Measurements from ENCODE around the gene NECAB3. TPM values are rescaled to one million over a fixed set of nuclear protein-coding genes. Genes with fewer than 3 reads are reported as not detected.

NECAB3 gene
- total RNA-seq, 1 donor from 2014 or later: 19.5 TPM

GRCh38 chr20:33627577-33628216, 46.5 kb downstream of the NECAB3 start:
- no peak overlapping the region for H3K4me2 ChIP-seq (ENCODE audit: low read length)
- Mint-ChIP-seq H3K27me3 (ENCODE audit: low read depth, unreplicated experiment) (no peaks in the 10 kb centered on the region), H3K9me3 (ENCODE audit: unreplicated experiment) (no peaks in the 10 kb centered on the region), H3K4me1 (ENCODE audit: low read depth, unreplicated experiment) (peaks cover 7% of the 10 kb centered on the region), H3K36me3 (ENCODE audit: low read depth, unreplicated experiment) (peaks cover 40% of the 10 kb centered on the region), H3K4me3 (ENCODE audit: unreplicated experiment) (no peak overlapping the region), H3K27ac (ENCODE audit: unreplicated experiment) (no peak overlapping the region)
- H2AFZ ChIP-seq (ENCODE audit: low read depth, low read length): no peak overlapping the region
- no peaks in the 10 kb centered on the region for H3K9me3 ChIP-seq (ENCODE audit: insufficient read depth, low read depth, low read length)
- H3K4me3 ChIP-seq (ENCODE audit: insufficient read depth, low read depth, low read length): no peak overlapping the region
- H3K27ac ChIP-seq (ENCODE audit: low read depth, low read length): no peak overlapping the region
- H4K20me1 ChIP-seq (ENCODE audit: insufficient read depth, low read length): no peaks in the 10 kb centered on the region
- no peak for TF ChIP-seq EZH2 (IDR thresholded peaks at IDR 0.05; ENCODE audit: insufficient read depth, low read length)
- no peak for TF ChIP-seq CTCF (IDR thresholded peaks at IDR 0.05; ENCODE audit: insufficient read depth, low read depth, low read length)
- no peaks in the 10 kb centered on the region for H3K79me2 ChIP-seq (ENCODE audit: insufficient read depth, low read length)
- FAIRE-seq: no peak
- peaks cover 5% of the 10 kb centered on the region for H3K36me3 ChIP-seq (ENCODE audit: insufficient read depth, low read length)
- no peaks in the 10 kb centered on the region for H3K27me3 ChIP-seq (ENCODE audit: insufficient read depth, low read length)
- DNase-seq (ENCODE audit: low read depth): no peak
- H3K9ac ChIP-seq (ENCODE audit: low read length): no peak overlapping the region
- H3K4me1 ChIP-seq (ENCODE audit: insufficient read depth, low read length): no peaks in the 10 kb centered on the region

GRCh38 chr20:33626190-33626589, 48.0 kb downstream of the NECAB3 start:
- no peaks in the 10 kb centered on the region for H3K79me2 ChIP-seq (ENCODE audit: insufficient read depth, low read length)
- H3K4me1 Mint-ChIP-seq (ENCODE audit: low read depth, unreplicated experiment): peaks cover 8% of the 10 kb centered on the region
- H3K4me1 ChIP-seq (ENCODE audit: insufficient read depth, low read length): no peaks in the 10 kb centered on the region
- no peaks in the 10 kb centered on the region for H3K27me3 Mint-ChIP-seq (ENCODE audit: low read depth, unreplicated experiment)
- H3K4me3 ChIP-seq (ENCODE audit: insufficient read depth, low read depth, low read length): no peak overlapping the region
- H3K27ac ChIP-seq (ENCODE audit: low read depth, low read length): no peak overlapping the region
- TF ChIP-seq EZH2 (IDR thresholded peaks at IDR 0.05; ENCODE audit: insufficient read depth, low read length): no peak
- TF ChIP-seq CTCF (IDR thresholded peaks at IDR 0.05; ENCODE audit: insufficient read depth, low read depth, low read length): no peak
- no peak overlapping the region for H3K4me3 Mint-ChIP-seq (ENCODE audit: unreplicated experiment)
- H3K4me2 ChIP-seq (ENCODE audit: low read length): no peak overlapping the region
- no peak overlapping the region for H3K27ac Mint-ChIP-seq (ENCODE audit: unreplicated experiment)
- peaks cover 35% of the 10 kb centered on the region for H3K36me3 Mint-ChIP-seq (ENCODE audit: low read depth, unreplicated experiment)
- H2AFZ ChIP-seq (ENCODE audit: low read depth, low read length): no peak overlapping the region
- DNase-seq (ENCODE audit: low read depth) (no peak), FAIRE-seq (no peak)
- H4K20me1 ChIP-seq (ENCODE audit: insufficient read depth, low read length): no peaks in the 10 kb centered on the region
- H3K27me3 ChIP-seq (ENCODE audit: insufficient read depth, low read length): no peaks in the 10 kb centered on the region
- H3K9me3 ChIP-seq (ENCODE audit: insufficient read depth, low read depth, low read length): no peaks in the 10 kb centered on the region
- H3K9ac ChIP-seq (ENCODE audit: low read length): no peak overlapping the region
- peaks cover 5% of the 10 kb centered on the region for H3K36me3 ChIP-seq (ENCODE audit: insufficient read depth, low read length)
- no peaks in the 10 kb centered on the region for H3K9me3 Mint-ChIP-seq (ENCODE audit: unreplicated experiment)

- peaks cover 22% of the 10 kb centered on the region for H3K36me3 Mint-ChIP-seq (ENCODE audit: low read depth, unreplicated experiment)
- Histone ChIP-seq H3K4me1 (ENCODE audit: insufficient read depth, low read length) (no peaks in the 10 kb centered on the region), H4K20me1 (ENCODE audit: insufficient read depth, low read length) (no peaks in the 10 kb centered on the region), H3K36me3 (ENCODE audit: insufficient read depth, low read length) (no peaks in the 10 kb centered on the region), H3K9ac (ENCODE audit: low read length) (no peak overlapping the region), H2AFZ (ENCODE audit: low read depth, low read length) (no peak overlapping the region), H3K9me3 (ENCODE audit: insufficient read depth, low read depth, low read length) (no peaks in the 10 kb centered on the region), H3K4me3 (ENCODE audit: insufficient read depth, low read depth, low read length) (no peak overlapping the region), H3K27ac (ENCODE audit: low read depth, low read length) (no peak overlapping the region), H3K79me2 (ENCODE audit: insufficient read depth, low read length) (no peaks in the 10 kb centered on the region), H3K27me3 (ENCODE audit: insufficient read depth, low read length) (no peaks in the 10 kb centered on the region), H3K4me2 (ENCODE audit: low read length) (no peak overlapping the region)
- FAIRE-seq (no peak), DNase-seq (ENCODE audit: low read depth) (no peak)
- H3K9me3 Mint-ChIP-seq (ENCODE audit: unreplicated experiment): no peaks in the 10 kb centered on the region
- no peak overlapping the region for H3K4me3 Mint-ChIP-seq (ENCODE audit: unreplicated experiment)
- TF ChIP-seq EZH2 (IDR thresholded peaks at IDR 0.05; ENCODE audit: insufficient read depth, low read length): no peak
- H3K27me3 Mint-ChIP-seq (ENCODE audit: low read depth, unreplicated experiment): no peaks in the 10 kb centered on the region
- peaks cover 3% of the 10 kb centered on the region for H3K4me1 Mint-ChIP-seq (ENCODE audit: low read depth, unreplicated experiment)
- H3K27ac Mint-ChIP-seq (ENCODE audit: unreplicated experiment): no peak overlapping the region
These were observed 49.8 kb downstream of the NECAB3 start for GRCh38 chr20:33624399-33624798.
